ENCODE results near the gene RGS16. TPM values are rescaled to one million over a fixed set of nuclear protein-coding genes. Genes with fewer than 3 reads are reported as not detected.

Gene RGS16
- total and polyA plus RNA-seq, 9 of the 15 experiments (the other 6 are each of a cell fraction or from before 2014, with no cell fraction given), result 0.07 to 0.55 (median 0.36) TPM

DNA sequence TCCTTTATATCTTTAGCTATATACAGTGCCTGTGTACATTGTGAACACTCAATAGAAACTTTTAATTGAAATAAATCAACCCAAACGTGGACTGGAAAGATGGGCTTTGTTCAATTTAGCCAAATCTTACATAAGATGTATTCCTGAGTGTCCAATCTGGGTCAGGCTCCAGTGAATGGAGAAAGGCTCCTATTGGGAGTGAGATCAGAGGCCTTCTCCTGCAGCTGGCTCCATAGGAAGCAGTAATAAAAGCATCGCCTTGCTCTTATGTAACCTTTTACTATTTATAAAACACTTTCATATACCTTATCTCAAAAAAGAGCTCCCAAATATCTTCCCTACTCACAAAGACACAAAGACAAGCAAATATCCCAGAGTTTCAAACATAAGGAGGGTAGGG lies 24.9 kb upstream of the RGS16 start (continued):
- TF ChIP-seq PKNOX1 (IDR thresholded peaks at IDR 0.05) (no peak), HMGXB4 (CRISPR knock-in tag; IDR thresholded peaks at IDR 0.05) (no peak), KDM4B (IDR thresholded peaks at IDR 0.05; ENCODE audit: borderline replicate concordance in 2 of 2, low read depth in 1 of 2) (no peak), TSC22D4 (tag; IDR thresholded peaks at IDR 0.05) (no peak)
- TF ChIP-seq, protein P1, sequence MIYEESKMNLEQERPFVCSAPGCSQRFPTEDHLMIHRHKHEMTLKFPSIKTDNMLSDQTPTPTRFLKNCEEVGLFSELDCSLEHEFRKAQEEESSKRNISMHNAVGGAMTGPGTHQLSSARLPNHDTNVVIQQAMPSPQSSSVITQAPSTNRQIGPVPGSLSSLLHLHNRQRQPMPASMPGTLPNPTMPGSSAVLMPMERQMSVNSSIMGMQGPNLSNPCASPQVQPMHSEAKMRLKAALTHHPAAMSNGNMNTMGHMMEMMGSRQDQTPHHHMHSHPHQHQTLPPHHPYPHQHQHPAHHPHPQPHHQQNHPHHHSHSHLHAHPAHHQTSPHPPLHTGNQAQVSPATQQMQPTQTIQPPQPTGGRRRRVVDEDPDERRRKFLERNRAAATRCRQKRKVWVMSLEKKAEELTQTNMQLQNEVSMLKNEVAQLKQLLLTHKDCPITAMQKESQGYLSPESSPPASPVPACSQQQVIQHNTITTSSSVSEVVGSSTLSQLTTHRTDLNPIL (CRISPR knock-in tag; IDR thresholded peaks at IDR 0.05), result no peak

DNA sequence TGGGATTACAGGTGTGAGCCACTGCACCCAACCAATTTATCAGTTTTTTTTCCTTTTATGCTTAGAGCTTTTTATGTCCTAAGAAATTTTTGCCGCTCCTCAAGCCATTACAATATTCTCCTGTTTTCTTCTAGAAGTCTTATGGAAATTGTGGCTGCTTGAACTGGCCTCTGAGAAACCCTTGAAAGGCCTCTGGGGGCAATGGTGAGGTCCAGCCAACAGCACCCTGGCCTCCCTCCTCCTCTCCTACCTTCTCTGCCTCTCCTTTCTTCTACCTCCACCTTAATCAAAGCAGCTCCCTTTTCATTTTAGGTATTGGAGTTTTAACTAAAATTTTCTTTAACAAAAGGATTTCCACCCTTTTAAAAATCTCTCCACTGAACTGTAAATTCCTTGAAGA lies 24.5 kb upstream of the RGS16 start:
- no TSS peak for BruUV-seq (replicated peaks)
- Histone ChIP-seq H3K4me3 (no peak overlapping the region), H3K9me3 (replicated peaks; ENCODE audit: control insufficient read depth, insufficient read depth, low read depth, low read length) (no peaks in the 10 kb centered on the region), H3K36me3 (ENCODE audit: control insufficient read depth, insufficient read depth, low read length) (no peaks in the 10 kb centered on the region), H3K27ac (ENCODE audit: extremely low read depth, low read depth, low read length) (no peak overlapping the region), H3K27me3 (ENCODE audit: control insufficient read depth in 2 of 2, insufficient read depth in 2 of 2, low read length in 2 of 2) (peaks cover 7 to 26% of the 10 kb centered on the region in 2 experiments), H2AFZ (ENCODE audit: low read depth, low read length) (no peak overlapping the region), H3K4me1 (replicated peaks in 1 of 2; ENCODE audit: control insufficient read depth in 2 of 2, insufficient read depth in 2 of 2, low read length in 2 of 2) (no peaks in the 10 kb centered on the region; a peak in 1 of 5 replicates), H3K79me2 (ENCODE audit: control insufficient read depth, insufficient read depth, low read length) (no peaks in the 10 kb centered on the region), H3K9ac (ENCODE audit: insufficient read depth in 1 of 2, low read depth in 2 of 2, low read length in 2 of 2) (no peak overlapping the region), H4K20me1 (replicated peaks; ENCODE audit: control insufficient read depth, insufficient read depth, low read length) (no peaks in the 10 kb centered on the region), H3K9me1 (ENCODE audit: control insufficient read depth, insufficient read depth, low read length) (no peaks in the 10 kb centered on the region), H3K4me2 (ENCODE audit: insufficient read depth, low read length) (no peak overlapping the region)
- no peak for TF ChIP-seq ZNF24 (IDR thresholded peaks at IDR 0.05)
- no peak for DNase-seq (ENCODE audit: extremely low read depth in 1 of 4, low spot score in 3 of 4)
- CTCF ChIA-PET (ENCODE audit: low intra/inter-chr PET ratio), result no interaction called here
- POLR2A ChIA-PET, result interaction anchor here (0.7 to 2.1 kb wide), 6 partner anchors 8 to 58 kb away, joined by 3 to 6 read pairs (median 3); no protein-coding TSS in a partner anchor
- peak; percentile 63 for ATAC-seq
- in situ Hi-C loops (cut with MboI) (no loop called here), intact Hi-C loops (cut with micrococcal nuclease) (no loop called here)
- FAIRE-seq, result no peak
- 0% methylated on average over 1 of the region's 1 CpG for WGBS (ENCODE audit: insufficient coverage, low coverage, missing lambda C conversion rate)

Measured in K562 (cell line).